SK-N-SH treated with all-trans-retinoic acid at 6 μM for 48 hours (cell line): ENCODE data around the gene USP49.

Experiments used
- ESRRG ChIP-seq: fragments of 250-450 bp; sonication (Bioruptor Pico); IDR thresholded peaks from 2 replicates; pipeline ENCODE4 v1.6.1; 2021; ENCODE audit warnings: mild to moderate bottlenecking
- ISL1 ChIP-seq: fragments of 250-450 bp; sonication (Bioruptor Pico); IDR thresholded peaks from 2 replicates; pipeline ENCODE4 v2.1.2; 2022; ENCODE audit warnings: mild to moderate bottlenecking, moderate library complexity
- PATZ1 ChIP-seq: fragments of 250-450 bp; sonication (Bioruptor Pico); IDR thresholded peaks from 2 replicates; pipeline ENCODE4 v1.8.0; 2020; ENCODE audit warnings: mild to moderate bottlenecking, moderate library complexity, borderline replicate concordance
- SNAI2 ChIP-seq: fragments of 250-450 bp; sonication (Bioruptor Pico); IDR thresholded peaks from 2 replicates; pipeline ENCODE4 v1.5.0; 2020; ENCODE audit warnings: mild to moderate bottlenecking, moderate library complexity
- ZFP3 ChIP-seq: fragments of 250-450 bp; sonication (Bioruptor Pico); IDR thresholded peaks from 2 replicates; pipeline ENCODE4 v1.5.0; 2020; ENCODE audit warnings: mild to moderate bottlenecking, moderate library complexity

- no peak for TF ChIP-seq ESRRG (CRISPR knock-in tag)
- no peak for TF ChIP-seq ISL1 (CRISPR knock-in tag)
- TF ChIP-seq SNAI2 (CRISPR knock-in tag): no peak
- TF ChIP-seq PATZ1 (CRISPR knock-in tag): no peak
- no peak for TF ChIP-seq ZFP3 (CRISPR knock-in tag)
Measured at GRCh38 chr6:41814629-41815028, 80.5 kb downstream of the USP49 start.
